IMR-90 (cell line): ENCODE measurements around the gene MEGF6. TPM values are rescaled to one million over a fixed set of nuclear protein-coding genes. Genes with fewer than 3 reads are reported as not detected.
"Not testable (repeated sequence)": the region's sequence is repeated elsewhere in the genome, so short reads cannot be mapped to it uniquely, and the experiment has no call there.

Source experiments
- ATAC-seq: fragments of 200-7000 bp; cut with Tn5 transposase; 2 replicates; pipeline ENCODE4 v1.9.1; 2020; ENCODE audit warnings: low read depth, mild to moderate bottlenecking, moderate library complexity
- BruUV-seq: library from RNA; stranded (reverse); fragments of 400-500 nt; replicated peaks from 2 replicates; lab custom pipeline; 2021; lab: Mats Ljungman, UMichigan
- CTCF ChIA-PET: fragments of 300-600 bp; formaldehyde crosslinking; extraction: SDS; loops from one replicate; lab custom pipeline; 2021; ENCODE audit warnings: antibody characterized with exemption; lab: Yijun Ruan, JAX
- POLR2A ChIA-PET: fragments of 300-600 bp; sonication (Branson Sonifier 250); formaldehyde crosslinking; loops from one replicate; lab custom pipeline; 2022; ENCODE audit warnings: antibody characterized with exemption; ENCODE audit not compliant: unreplicated experiment; lab: Charles Lee
- DNase-seq: peaks from one replicate; pipeline ENCODE4 v3.0.0; 2013
- H2AFZ ChIP-seq: replicated peaks from 2 replicates; pipeline ENCODE3; 2013; ENCODE audit warnings: low read length, mild to moderate bottlenecking; ENCODE audit not compliant: poor library complexity
- H2AK5ac ChIP-seq: 2 replicates; pipeline ENCODE4 v1.6.1; 2013; ENCODE audit warnings: low read depth, low read length, inconsistent platforms
- H2AK9ac ChIP-seq: replicated peaks from 2 replicates; pipeline ENCODE3; 2013; ENCODE audit warnings: mild to moderate bottlenecking, low read depth, low read length, moderate library complexity; ENCODE audit not compliant: poor library complexity
- H2BK120ac ChIP-seq: 2 replicates; pipeline ENCODE4 v1.6.1; 2013; ENCODE audit warnings: low read depth, low read length, inconsistent platforms
- H2BK15ac ChIP-seq: 3 replicates; pipeline ENCODE4 v1.6.1; 2013; ENCODE audit warnings: low read depth, low read length, inconsistent platforms
- H2BK20ac ChIP-seq: 2 replicates; pipeline ENCODE4 v1.6.1; 2013; ENCODE audit warnings: low read depth, mild to moderate bottlenecking, inconsistent platforms, low read length, moderate library complexity
- H2BK5ac ChIP-seq: 2 replicates; pipeline ENCODE4 v1.6.1; 2013; ENCODE audit warnings: mild to moderate bottlenecking, low read depth, low read length, inconsistent platforms; ENCODE audit not compliant: poor library complexity, severe bottlenecking
- H3K14ac ChIP-seq: replicated peaks from 2 replicates; pipeline ENCODE4 v1.6.1; 2013; ENCODE audit warnings: low read depth, low read length, inconsistent platforms
- H3K18ac ChIP-seq: 2 replicates; pipeline ENCODE4 v1.6.1; 2013; ENCODE audit warnings: low read depth, low read length, control low read depth
- H3K23ac ChIP-seq: 2 replicates; pipeline ENCODE4 v1.6.1; 2013; ENCODE audit warnings: low read depth, low read length, inconsistent platforms
- H3K27ac ChIP-seq: 2 replicates; pipeline ENCODE4 v1.5.1; 2013; ENCODE audit warnings: mild to moderate bottlenecking, control low read depth, low read length; ENCODE audit not compliant: insufficient read depth
- H3K27me3 ChIP-seq: 2 replicates; pipeline ENCODE4 v1.6.1; 2013; ENCODE audit warnings: low read length; ENCODE audit not compliant: control insufficient read depth, insufficient read depth
- H3K36me3 ChIP-seq: 2 replicates; pipeline ENCODE4 v1.6.1; 2013; ENCODE audit warnings: low read length, mixed read lengths; ENCODE audit not compliant: control insufficient read depth, insufficient read depth
- H3K4ac ChIP-seq: 2 replicates; pipeline ENCODE4 v1.6.1; 2013; ENCODE audit warnings: low read depth, low read length, inconsistent platforms
- H3K4me1 ChIP-seq: 2 replicates; pipeline ENCODE4 v1.6.1; 2013; ENCODE audit warnings: low read length, mixed read lengths; ENCODE audit not compliant: control insufficient read depth, insufficient read depth
- H3K4me2 ChIP-seq: 2 replicates; pipeline ENCODE4 v1.6.1; 2013; ENCODE audit warnings: low read depth, mild to moderate bottlenecking, control low read depth, low read length, moderate library complexity
- H3K4me3 ChIP-seq: 2 replicates; pipeline ENCODE4 v1.5.1; 2013; ENCODE audit warnings: low read depth, mild to moderate bottlenecking, control low read depth, low read length, moderate library complexity; ENCODE audit not compliant: insufficient read depth
- H3K56ac ChIP-seq: 2 replicates; pipeline ENCODE4 v1.6.1; 2013; ENCODE audit warnings: low read length, inconsistent platforms; ENCODE audit not compliant: insufficient read depth; ENCODE audit errors: extremely low read depth
- H3K79me1 ChIP-seq, 2 experiments: 2 replicates each; pipeline ENCODE4 v1.6.1; 2013; ENCODE audit warnings: low read length in 2 of 2, inconsistent platforms in 1 of 2, low read depth in 1 of 2
- H3K9ac ChIP-seq: 2 replicates; pipeline ENCODE4 v1.6.1; 2013; ENCODE audit warnings: low read depth, low read length, control low read depth
- H3K9me1 ChIP-seq: 2 replicates; pipeline ENCODE4 v1.6.1; 2013; ENCODE audit warnings: low read length, inconsistent platforms; ENCODE audit not compliant: insufficient read depth
- H3K9me3 ChIP-seq: 2 replicates; pipeline ENCODE4 v1.6.1; 2013; ENCODE audit warnings: low read length; ENCODE audit not compliant: control insufficient read depth, insufficient read depth
- H4K20me1 ChIP-seq: 2 replicates; pipeline ENCODE4 v1.6.1; 2013; ENCODE audit warnings: low read length, inconsistent platforms; ENCODE audit not compliant: insufficient read depth
- H4K5ac ChIP-seq: 2 replicates; pipeline ENCODE4 v1.6.1; 2013; ENCODE audit warnings: mild to moderate bottlenecking, low read depth, low read length, control low read depth
- H4K8ac ChIP-seq, 2 experiments: 2 replicates each; pipeline ENCODE4 v1.6.1; 2013; ENCODE audit warnings: low read depth in 2 of 2, low read length in 2 of 2, control low read depth in 1 of 2, inconsistent platforms in 1 of 2
- H4K91ac ChIP-seq: 2 replicates; pipeline ENCODE4 v1.6.1; 2013; ENCODE audit warnings: low read depth, low read length, inconsistent platforms; ENCODE audit not compliant: insufficient read depth
- MXI1 ChIP-seq: IDR thresholded peaks from 2 replicates; pipeline ENCODE4 v1.6.1; 2012; ENCODE audit warnings: low read depth, mild to moderate bottlenecking, low read length, moderate library complexity, borderline replicate concordance
- RCOR1 ChIP-seq: IDR thresholded peaks from 2 replicates; pipeline ENCODE4 v1.6.1; 2012; ENCODE audit warnings: mild to moderate bottlenecking, low read length, improper control_type of control experiment; ENCODE audit not compliant: insufficient replicate concordance
- WGBS, 2 experiments: methylation state at CpG; one replicate each; pipeline versions ENCODE4 v1.1.5 to v1.1.7; 2013; ENCODE audit warnings: missing lambda C conversion rate in 2 of 2; ENCODE audit not compliant: insufficient read length in 1 of 2; ENCODE audit errors: extremely low coverage in 2 of 2; 5-methylcytosine and 5-hydroxymethylcytosine counted together
- dilution Hi-C: fragments of 300-500 bp; cut with HindIII; formaldehyde crosslinking; loops from one replicate; pipeline ENCODE4 v1.14.3; 2018; ENCODE audit warnings: low sequenced_read_pairs; ENCODE audit not compliant: unreplicated experiment
- in situ Hi-C: fragments of 300-500 bp; cut with MboI; formaldehyde crosslinking; loops from 3 replicates; pipeline ENCODE4 v1.14.3; 2019; ENCODE audit warnings: low sequenced_read_pairs, inconsistent platforms, mixed read lengths
- intact Hi-C: fragments of 100-400 bp; cut with micrococcal nuclease; formaldehyde crosslinking; loops from 2 replicates; pipeline ENCODE4 v1.10.0; 2022
- polyA plus RNA-seq, 3 experiments: library from polyadenylated mRNA; depleted of rRNA; stranded (reverse); fragments of >200 nt; gene quantifications; 2 replicates each; pipeline ENCODE4 v1.2.3, GENCODE V29; 2012; ENCODE audit warnings: low replicate concordance in 1 of 3
- total RNA-seq: library from RNA; depleted of rRNA; stranded (reverse); fragments of >200 nt; gene quantifications from 2 replicates; pipeline ENCODE4 v1.2.3, GENCODE V29; 2012

Gene MEGF6
- total and polyA plus RNA-seq, 2 of the 4 experiments (the other 2 are of a cell fraction), result 0.72 to 4.1 TPM

- POLR2A ChIA-PET, result no interaction called here
- no TSS peak for BruUV-seq
- Histone ChIP-seq H3K4ac (peak overlapping the region; percentile 38), H3K23ac (peak overlapping the region; percentile 37; the same call in 1 of the 2 replicates), H3K27ac (peak overlapping the region; percentile 53), H2BK120ac (no peak overlapping the region), H4K8ac (peak overlapping the region in 1 of 2 experiments; percentile 63; a peak in 2 of 4 replicates), H2BK5ac (peak overlapping the region; percentile 47), H3K79me1 (peaks cover 12 to 23% of the 10 kb centered on the region in 2 experiments; a peak in 3 of 4 replicates), H3K4me3 (peak overlapping the region; percentile 99), H3K27me3 (no peaks in the 10 kb centered on the region), H4K20me1 (no peaks in the 10 kb centered on the region; the same call in 1 of the 2 replicates), H2AK5ac (peak overlapping the region; percentile 69; the same call in 1 of the 2 replicates), H3K36me3 (peaks cover 15% of the 10 kb centered on the region), H4K5ac (no peak overlapping the region), H2BK20ac (no peak overlapping the region), H3K9me3 (no peaks in the 10 kb centered on the region), H3K4me2 (peak overlapping the region; percentile 99), H3K9ac (peak overlapping the region; percentile 93), H3K14ac (peak overlapping the region; percentile 16), H3K9me1 (no peaks in the 10 kb centered on the region; the same call in 1 of the 2 replicates), H3K56ac (no peak overlapping the region; the same call in 1 of the 2 replicates), H2BK15ac (no peak overlapping the region), H2AFZ (peak overlapping the region; percentile 99), H3K18ac (no peak overlapping the region), H3K4me1 (peaks cover 11% of the 10 kb centered on the region), H2AK9ac (peak overlapping the region; percentile 98), H4K91ac (peak overlapping the region; percentile 32; the same call in 1 of the 2 replicates)
- intact Hi-C loops, result no loop called here
- in situ Hi-C loops, result loop anchor here (5.0 kb wide), 2 partner anchors 66 to 136 kb away; no protein-coding TSS in a partner anchor
- CTCF ChIA-PET, result interaction anchor here (0.5 to 1.4 kb wide), 2 partner anchors 143 to 171 kb away, joined by 3 to 4 read pairs; no protein-coding TSS in a partner anchor
- 52% methylated on average over 16 of the region's 23 CpGs; no CpG with 5 or more reads in 1 of the 2 experiments for WGBS, 2 experiments
- ATAC-seq (no peak), DNase-seq (no peak)
- dilution Hi-C loops, result no loop called here
- no peak for TF ChIP-seq MXI1
- no peak for TF ChIP-seq RCOR1
Measured at GRCh38 chr1:3623441-3624199, 12.3 kb upstream of the MEGF6 start.

- H3K18ac ChIP-seq, H3K27ac ChIP-seq, H4K8ac ChIP-seq, H3K27me3 ChIP-seq, H3K56ac ChIP-seq, H2BK5ac ChIP-seq, H4K5ac ChIP-seq, BruUV-seq, H4K20me1 ChIP-seq, H2BK15ac ChIP-seq, ATAC-seq, H3K4me2 ChIP-seq, H2AFZ ChIP-seq, H3K4me3 ChIP-seq, H2AK5ac ChIP-seq, H2BK120ac ChIP-seq, H2AK9ac ChIP-seq, dilution Hi-C loops, DNase-seq, H3K23ac ChIP-seq, H3K9ac ChIP-seq, H3K9me3 ChIP-seq, H3K4ac ChIP-seq, H2BK20ac ChIP-seq, H3K36me3 ChIP-seq, H3K9me1 ChIP-seq, POLR2A ChIA-PET, H3K14ac ChIP-seq, H4K91ac ChIP-seq, intact Hi-C loops: not testable (repeated sequence)
- Histone ChIP-seq H3K79me1 (peaks cover 12 to 23% of the 10 kb centered on the region in 2 experiments; a peak in 3 of 4 replicates), H3K4me1 (peaks cover 11% of the 10 kb centered on the region)
- CTCF ChIA-PET, result interaction anchor here (1.1 kb wide), 1 partner anchor 8 kb away, joined by 4 read pairs; no protein-coding TSS in a partner anchor
- WGBS, 2 experiments, result no CpG with 5 or more reads among the region's 9 CpGs
- in situ Hi-C loops, result loop anchor here (5.0 kb wide), 2 partner anchors 65 to 135 kb away; no protein-coding TSS in a partner anchor
Measured at GRCh38 chr1:3622102-3622501, 10.8 kb upstream of the MEGF6 start.
